HG03135 (cell line): ENCODE results near the gene ZNF594.
"Not testable (repeated sequence)": the region's sequence is repeated elsewhere in the genome, so short reads cannot be mapped to it uniquely, and the experiment has no call there.

Experiments
- ATAC-seq: cut with Tn5 transposase; IDR thresholded peaks from one replicate; pipeline ENCODE4 v1.9.1; 2021; ENCODE audit warnings: mild to moderate bottlenecking, moderate library complexity; ENCODE audit not compliant: unreplicated experiment

ZNF594 gene

DNA sequence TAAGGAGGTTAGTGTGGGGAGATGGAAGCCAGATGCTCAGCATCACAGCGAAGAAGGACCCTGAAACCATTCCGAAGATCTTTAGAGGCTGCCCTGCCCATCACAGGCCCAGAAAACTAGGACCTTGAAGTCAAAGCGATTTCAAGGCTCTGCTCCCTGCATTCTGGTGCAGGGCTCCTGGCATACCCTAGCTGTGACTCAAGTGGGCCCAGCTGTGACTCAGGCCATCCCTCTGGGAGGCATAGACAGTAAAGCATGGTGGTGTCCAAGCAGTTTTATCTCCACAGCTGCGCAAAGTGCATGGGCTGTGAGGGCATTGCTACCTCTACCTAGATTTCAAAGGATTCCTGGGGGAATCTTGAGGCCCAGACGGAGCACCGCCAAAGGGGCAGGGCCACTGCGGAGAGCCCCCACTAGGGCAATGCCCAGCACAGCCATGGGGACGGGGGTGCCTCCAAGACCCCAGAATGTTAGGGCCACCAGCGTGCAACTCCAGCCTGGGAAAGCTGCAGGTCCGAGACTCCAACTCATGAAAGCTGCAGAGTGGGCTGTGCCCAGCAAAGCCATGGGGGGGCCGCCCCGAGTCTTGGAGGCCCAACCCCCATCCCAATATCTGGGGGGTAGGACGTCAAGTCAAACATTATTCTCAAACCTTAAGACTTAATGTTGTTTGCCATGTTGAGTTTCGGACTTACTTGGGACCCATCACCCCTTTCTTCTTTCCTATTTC lies 11.7 kb upstream of the ZNF594 start:
- ATAC-seq, result no peak

DNA sequence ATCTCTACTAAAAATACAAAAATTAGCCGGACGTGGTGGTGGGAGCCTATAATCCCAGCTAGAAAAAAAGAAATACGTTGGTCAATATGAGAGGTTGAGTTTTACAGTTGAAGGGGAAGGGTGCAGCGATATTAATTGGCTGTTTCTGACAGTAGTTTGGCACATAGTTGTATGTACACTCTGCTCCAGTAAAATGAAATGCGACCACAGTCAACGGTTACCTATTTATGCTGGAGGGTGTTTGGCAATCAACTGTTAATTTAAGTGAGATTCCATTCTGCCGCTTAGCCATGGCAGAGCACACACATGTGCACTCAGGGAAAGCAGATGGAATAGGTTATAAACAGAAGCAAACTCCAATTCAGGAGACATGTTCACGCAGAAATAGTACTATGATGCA lies 9.3 kb upstream of the ZNF594 start:
- no peak for ATAC-seq

DNA sequence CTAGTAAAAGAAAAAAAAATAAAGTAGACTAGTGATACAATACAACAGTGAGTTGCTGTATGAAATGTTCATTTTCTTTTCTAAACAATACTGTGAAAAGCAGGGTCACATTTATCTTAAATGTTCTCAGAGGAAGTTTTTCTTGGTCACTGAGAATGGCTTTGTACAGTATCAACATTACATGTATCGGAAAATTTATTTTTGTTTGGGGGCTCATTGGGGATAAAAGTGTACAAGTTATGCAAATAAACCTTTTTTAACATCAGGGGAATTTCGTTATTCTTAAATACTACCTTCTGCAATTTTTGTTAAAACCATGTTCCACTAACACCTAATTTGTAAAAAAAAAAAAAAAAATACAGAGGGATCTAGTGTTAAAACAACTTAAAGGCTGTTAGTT lies 8.7 kb upstream of the ZNF594 start:
- ATAC-seq, result no peak

DNA sequence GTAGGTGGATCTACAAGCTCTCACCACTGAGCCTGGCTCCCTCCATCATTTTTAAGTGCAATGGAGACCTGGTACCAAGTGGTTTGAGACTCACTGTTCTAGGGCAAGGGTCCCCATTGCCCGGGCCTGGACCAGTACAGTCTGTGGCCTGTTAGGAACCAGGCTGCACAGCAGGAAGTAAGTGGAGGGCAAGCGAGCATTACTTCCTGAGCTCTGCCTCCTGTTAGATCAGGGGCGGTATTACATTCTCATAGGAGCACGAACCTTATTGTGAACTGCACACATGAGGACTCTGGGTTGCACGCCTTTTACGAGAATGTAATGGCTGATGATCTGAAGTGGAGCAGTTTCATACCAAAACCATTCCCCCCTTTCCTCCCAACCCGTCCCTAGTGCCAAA lies 6.8 kb upstream of the ZNF594 start:
- ATAC-seq, result no peak

DNA sequence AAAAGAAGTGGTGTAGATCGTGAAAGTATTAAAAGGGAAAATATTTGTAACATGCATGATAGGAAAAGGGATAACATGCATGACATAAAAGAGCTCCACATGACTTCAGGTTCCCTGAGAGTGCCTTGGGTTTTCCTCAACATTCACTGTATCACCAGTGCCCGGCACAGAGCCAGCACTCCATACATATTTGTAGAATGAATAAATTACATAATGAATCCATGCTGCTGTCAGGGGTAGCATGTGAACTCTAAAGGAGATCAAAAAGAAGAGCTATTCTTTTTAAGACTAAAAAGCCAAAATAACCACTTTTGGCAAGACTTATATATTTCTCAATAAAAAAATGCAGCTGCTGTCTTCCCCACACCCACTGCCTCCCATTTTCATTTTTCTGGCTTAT lies 2.7 kb upstream of the ZNF594 start:
- no peak for ATAC-seq

DNA sequence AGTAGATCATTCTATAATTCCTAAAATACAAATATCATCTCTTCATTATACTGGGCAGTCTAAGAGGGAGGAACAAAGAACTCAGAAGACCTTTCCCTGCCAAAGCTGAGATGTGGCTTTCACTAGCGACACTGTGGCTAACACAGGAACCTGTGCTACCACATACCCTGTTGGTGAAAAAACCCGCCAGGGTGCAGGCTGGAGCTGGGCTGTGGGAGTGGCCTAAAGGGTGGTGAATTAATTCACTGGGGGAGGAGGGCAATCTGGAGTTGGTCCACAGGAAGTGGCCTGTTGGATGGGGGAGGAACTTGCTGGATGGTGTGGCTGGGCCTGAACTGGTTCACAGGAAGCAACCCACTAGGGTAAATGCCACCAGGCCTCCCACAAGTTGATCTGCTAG lies 7.4 kb downstream of the ZNF594 start:
- ATAC-seq, result no peak

DNA sequence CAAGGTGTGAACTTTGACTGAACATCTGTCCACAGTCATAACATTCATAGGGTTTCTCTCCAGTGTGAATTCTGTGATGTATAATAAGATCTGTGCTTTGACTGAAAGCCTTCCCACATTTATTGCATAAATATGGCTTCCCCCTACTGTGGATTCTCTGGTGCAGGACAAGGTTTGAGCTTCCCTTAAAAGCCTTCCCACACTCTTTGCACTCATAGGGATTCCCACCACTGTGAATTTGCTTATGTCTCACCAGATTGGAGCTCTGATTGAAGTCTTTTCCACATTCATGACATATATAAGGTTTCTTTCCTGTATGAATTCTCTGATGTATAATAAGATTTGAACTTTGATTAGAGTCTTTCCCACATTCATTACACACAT lies 8.3 kb downstream of the ZNF594 start:
- no peak for ATAC-seq

DNA sequence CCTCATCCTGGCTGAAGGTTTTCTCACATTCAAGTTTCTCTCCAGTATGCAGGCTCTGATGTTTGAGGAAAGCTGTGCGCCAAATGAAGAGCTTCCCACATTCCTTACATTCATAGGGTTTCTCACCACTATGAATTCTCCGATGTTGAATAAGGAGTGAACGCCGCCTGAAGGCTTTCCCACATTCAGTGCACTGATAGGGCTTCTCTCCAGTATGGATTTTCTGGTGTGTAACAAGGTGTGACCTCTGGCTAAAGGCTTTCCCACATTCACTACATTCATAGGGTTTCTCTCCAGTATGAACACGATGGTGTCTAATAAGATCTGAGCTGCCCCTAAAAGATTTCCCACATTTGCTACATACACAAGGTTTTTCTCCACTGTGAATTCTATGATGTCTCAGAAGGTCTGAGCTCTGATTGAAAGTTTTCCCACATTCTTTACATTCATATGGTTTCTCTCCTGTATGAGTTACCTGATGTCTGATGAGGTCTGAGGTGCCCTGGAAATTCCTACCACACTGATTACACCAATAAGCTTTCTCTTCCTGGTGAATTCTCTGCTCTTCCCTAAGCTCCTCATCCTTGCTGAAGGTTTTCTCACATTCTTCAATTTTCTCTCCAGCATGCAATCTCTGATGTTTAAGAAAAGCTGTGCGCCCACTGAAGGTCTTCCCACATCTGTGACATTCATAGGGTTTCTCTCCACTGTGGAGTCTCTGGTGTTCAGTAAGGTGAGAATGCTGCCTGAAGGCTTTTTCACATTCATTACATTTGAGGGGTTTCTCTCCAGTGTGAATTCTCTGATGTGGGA lies 8.9 kb downstream of the ZNF594 start:
- no peak for ATAC-seq

DNA sequence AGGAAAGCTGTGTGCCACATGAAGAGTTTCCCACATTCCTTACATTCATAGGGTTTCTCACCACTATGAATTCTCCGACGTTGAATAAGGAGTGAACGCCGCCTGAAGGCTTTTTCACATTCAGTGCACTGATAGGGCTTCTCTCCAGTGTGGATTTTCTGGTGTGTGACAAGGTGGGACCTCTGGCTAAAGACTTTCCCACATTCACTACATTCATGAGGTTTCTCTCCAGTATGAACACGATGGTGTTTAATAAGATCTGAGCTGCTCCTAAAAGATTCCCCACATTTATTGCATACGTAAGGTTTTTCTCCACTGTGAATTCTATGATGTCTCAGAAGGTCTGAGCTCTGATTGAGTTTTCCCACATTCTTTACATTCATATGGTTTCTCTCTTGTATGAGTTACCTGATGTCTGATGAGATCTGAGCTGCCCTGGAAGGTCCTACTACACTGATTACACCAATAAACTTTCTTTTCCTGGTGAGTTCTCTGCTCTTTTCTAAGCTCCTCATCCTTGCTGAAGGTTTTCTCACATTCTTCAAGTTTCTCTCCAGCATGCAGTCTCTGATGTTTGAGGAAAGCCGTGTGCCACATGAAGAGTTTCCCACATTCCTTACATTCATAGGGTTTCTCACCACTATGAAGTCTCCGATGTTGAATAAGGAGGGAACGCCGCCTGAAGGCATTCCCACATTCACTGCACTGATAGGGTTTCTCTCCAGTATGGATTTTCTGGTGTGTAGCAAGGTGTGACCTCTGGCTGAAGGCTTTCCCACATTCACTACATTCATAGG lies 10.0 kb downstream of the ZNF594 start:
- ATAC-seq, result no peak

DNA sequence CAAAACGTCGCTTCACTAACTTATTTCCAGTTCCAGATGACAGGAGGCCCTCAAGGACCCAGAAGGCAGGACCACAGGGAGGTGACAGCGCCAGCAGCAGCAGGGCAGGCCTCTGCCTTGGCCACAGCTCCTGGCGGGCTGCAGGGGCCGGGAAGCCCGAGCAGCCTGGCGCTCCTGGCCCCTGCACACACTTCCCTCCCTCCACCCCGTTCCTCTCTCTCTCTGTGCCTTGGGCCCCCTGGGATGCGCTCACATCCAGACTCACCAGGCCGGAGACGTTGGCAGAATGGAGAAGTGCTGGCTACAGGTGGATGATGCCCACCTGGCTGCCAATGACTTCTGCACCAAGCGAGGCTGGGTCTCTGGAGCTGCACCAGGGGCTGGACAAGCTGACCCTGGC lies 12.7 kb downstream of the ZNF594 start:
- ATAC-seq, result no peak

DNA sequence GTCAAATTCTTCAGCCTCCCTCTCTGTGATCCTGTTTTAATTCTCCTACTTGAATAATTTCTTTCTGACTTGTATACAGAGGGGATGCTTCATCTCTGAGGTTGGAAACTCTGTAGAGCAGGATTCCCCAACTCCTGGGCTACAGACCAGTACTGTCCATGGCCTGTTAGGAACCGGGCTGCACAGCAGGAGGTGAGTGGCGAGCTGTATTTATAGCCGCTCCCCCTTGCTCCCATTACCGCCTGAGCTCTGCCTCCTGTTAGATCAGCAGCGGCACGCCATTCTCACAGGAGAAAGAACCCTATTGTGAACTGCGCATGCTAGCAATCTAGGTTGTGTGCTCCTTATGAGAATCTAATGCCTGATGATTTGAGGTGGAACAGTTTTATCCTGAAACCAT lies 16.6 kb downstream of the ZNF594 start:
- not testable (repeated sequence) for ATAC-seq

DNA sequence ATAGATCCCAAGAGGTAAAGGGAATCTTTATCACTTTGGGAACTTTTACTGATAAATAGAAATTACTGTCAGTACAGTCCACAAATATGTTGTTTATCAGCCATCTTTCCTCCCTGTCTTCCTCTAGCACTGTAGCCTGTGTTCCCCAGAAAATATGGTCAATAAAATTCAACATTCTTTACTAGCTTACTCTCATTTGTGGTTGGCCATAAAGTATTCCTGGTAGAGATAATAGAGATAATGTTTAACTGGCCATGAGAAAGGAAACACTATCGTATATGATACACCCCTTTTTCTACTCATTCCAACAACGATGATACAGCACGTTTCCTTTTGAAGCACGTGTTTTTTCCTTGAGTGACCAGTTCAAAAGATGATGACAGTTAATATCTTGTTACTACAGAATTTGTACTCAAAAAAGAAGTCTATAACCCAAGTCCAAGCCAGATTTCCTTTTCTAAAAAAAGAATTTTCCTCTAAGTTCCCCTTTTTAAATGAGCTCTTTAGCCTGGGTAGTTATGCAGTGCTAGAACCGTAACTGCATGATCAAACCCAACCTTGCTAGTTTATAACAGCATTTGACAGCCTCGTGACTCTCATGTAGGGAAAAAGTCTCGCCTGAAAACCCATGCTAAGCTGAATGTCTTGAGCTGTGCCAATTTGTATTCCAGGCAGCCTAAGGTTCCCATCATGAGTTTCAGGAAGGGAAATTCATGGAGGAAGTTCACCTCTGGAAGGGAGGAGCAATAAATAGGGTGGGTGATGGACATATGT lies 25.7 kb downstream of the ZNF594 start:
- not testable (repeated sequence) for ATAC-seq

DNA sequence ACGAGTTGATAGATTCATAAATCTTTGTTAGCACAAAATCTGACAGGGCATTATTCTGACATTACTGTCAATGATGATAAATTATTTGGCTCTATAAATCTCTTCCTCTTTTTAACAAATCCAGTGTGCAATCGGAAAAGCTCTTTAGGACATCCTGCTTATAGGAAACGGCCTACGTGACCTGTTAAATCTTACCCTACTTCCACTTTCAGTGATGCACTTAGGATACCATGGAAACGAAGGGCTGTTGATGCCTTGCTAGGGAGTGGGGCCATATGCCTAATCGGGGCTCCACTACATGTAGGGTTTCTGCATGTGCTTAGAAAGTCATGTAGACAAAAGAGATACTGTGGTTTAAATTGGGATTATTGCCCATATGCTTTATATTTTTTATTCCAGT lies 27.2 kb downstream of the ZNF594 start:
- ATAC-seq, result no peak

DNA sequence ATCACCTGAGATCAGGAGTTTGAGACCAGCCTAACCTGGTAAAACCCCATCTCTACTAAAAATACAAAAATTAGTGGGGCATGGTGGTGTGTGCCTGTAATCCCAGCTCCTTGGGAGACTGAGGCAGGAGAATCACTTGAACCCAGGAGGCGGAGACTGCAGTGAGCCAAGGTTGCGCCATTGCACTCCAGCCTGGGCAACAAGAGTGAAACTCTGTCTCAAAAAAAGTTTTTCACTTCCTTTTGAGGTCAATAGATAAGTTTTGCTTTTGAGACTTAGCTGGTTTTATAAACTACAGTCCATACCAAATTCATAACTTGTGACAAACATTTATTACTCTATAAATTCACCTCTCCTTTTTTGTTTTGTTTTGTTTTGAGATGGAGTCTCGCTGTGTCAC lies 29.9 kb downstream of the ZNF594 start:
- not testable (repeated sequence) for ATAC-seq

DNA sequence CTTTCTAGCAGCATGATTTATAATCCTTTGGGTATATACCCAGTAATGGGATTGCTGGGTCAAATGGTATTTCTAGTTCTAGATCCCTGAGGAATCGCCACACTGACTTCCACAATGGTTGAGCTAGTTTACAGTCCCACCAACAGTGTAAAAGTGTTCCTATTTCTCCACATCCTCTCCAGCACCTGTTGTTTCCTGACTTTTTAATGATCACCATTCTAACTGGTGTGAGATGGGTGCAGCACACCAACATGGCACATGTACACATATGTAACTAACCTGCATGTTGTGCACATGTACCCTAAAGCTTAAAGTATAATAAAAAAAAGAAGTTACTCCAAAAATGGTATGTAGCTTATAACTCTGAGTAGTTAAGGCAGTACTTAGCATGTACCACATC lies 31.0 kb downstream of the ZNF594 start:
- not testable (repeated sequence) for ATAC-seq

DNA sequence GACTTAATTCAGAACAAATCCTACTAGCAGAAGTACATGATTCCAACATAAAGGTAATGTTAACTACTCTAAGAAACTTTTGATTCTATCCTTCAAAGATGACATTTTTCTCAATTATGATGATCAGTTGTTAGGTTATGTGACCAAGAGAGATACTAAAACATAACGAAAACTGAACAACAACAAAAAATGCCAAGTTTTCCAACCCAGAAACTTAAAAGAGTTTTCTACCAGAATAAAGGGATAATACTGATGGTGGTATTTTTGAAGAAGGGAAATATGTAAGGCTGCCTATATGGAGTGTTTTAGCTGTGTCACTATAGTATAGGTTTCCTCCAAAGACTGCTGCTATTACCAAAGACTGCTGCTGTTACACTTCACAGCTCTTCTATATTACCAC lies 45.5 kb downstream of the ZNF594 start:
- not testable (repeated sequence) for ATAC-seq

DNA sequence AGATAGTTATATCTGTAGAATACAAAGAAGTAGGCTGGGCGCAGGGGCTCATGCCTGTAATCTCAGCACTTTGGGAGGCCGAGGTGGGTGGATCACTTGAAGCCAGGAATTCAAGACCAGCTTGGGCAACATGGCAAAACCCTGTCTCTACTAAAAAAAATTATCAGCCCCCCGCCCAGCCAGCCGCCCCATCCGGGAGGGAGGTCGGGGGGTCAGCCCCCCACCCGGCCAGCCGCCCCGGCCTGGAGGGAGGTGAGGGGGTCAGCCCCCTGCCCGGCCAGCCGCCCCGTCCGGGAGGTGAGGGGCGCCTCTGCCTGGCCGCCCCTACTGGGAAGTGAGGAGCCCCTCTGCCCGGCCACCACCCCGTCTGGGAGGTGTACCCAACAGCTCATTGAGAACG lies 48.8 kb downstream of the ZNF594 start:
- not testable (repeated sequence) for ATAC-seq

DNA sequence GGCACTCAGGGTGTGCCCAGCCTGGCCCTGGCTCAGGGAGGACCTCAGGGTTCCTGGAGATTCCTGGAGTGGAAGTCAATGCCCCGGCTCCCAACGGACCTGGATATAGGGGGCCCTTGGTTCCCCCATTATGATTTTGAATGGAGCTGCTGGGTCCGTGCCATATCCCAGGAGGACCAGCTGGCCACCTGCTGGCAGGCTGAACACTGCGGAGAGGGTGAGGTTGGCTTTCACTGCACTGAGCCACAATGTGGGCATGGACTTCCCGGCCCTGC lies 52.3 kb downstream of the ZNF594 start:
- no peak for ATAC-seq

DNA sequence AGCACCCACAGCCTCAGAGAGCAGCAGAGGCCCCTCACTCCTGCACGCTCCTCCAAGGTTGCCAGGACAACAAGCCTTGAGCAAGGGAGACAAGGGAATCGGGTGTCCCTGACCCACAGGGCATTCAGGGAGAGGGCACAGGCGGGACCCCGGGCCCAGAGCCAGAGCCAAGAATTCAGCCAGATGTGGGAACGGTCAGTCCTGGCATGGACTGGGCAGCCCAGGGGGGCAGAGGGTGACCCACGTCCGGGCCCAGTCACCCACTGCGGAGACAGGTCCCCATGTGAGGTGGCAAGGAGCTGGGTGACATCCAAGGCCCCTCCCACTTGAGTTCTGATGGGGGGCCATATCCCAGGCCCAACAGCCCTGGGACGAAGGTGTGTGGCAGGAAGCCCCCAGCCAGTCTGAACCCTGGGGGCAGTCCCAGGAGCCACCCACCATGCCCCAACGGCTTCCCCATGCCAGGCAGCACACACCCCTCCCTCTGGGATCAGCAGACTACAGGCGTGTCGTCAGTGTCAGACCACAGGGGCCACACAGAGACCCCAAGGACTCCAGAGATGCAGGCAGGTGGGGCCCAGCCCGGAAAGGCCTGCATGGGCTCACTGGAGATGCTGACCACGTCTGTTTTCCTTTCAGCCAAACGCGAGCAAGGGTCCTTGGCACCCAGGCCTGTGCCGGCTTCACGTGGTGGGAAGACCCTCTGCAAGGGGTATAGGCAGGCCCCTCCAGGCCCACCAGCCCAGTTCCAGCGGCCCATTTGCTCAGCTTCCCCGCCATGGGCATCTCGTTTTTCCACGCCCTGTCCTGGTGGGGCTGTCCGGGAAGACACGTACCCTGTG lies 52.8 kb downstream of the ZNF594 start:
- ATAC-seq, result no peak

DNA sequence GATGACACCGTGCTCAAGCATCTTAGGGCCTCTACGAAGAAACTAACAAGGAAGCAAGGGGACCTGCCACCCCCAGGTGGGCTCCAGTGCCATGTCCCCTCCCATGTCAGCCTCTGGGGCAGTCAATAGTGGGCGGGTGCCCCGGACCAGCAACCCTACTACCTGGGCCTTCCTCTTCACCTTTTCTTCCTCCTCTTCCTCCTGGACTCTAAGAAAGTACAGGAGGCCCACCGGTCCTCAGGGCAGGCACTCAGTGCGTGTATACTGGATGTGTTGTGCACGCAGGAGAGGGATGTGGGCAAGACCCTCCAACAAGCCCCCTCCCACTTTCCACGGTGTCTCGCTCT lies 53.5 kb downstream of the ZNF594 start:
- not testable (repeated sequence) for ATAC-seq
